HG02642 (cell line): ENCODE measurements around the gene ACTL10.

Experiments
- ATAC-seq: cut with Tn5 transposase; IDR thresholded peaks from one replicate; pipeline ENCODE4 v1.9.1; 2021; ENCODE audit warnings: mild to moderate bottlenecking; ENCODE audit not compliant: unreplicated experiment, poor library complexity

ACTL10 gene

GRCh38 chr20:33713865-33714367 lies 47.2 kb downstream of the ACTL10 start:
- no peak for ATAC-seq

- ATAC-seq, result no peak
These were observed 49.8 kb downstream of the ACTL10 start for GRCh38 chr20:33716498-33716897.
